Lower lobe of right lung (tissue), 2 donors: ENCODE data around the gene ORC5. TPM values are rescaled to one million over a fixed set of nuclear protein-coding genes. Genes with fewer than 3 reads are reported as not detected.
"Not testable (repeated sequence)": the region's sequence is repeated elsewhere in the genome, so short reads cannot be mapped to it uniquely, and the experiment has no call there.

Experiments used
- ATAC-seq, 2 donors: fragments of 200-7000 bp; cut with Tn5 transposase; one replicate each; pipeline ENCODE4 v1.9.1; 2020 to 2022; ENCODE audit warnings: mild to moderate bottlenecking in 2 of 2, moderate library complexity in 2 of 2
- DNase-seq: peaks from one replicate; pipeline ENCODE4 v3.0.0-alpha.2; 2020
- H3K27ac ChIP-seq: fragments of 200-600 bp; one replicate; pipeline ENCODE4 v1.8.0; 2022
- H3K27me3 ChIP-seq: fragments of 200-600 bp; one replicate; pipeline ENCODE4 v1.8.0; 2022; ENCODE audit warnings: low read depth
- H3K36me3 ChIP-seq: fragments of 200-600 bp; one replicate; pipeline ENCODE4 v1.8.0; 2022; ENCODE audit warnings: mild to moderate bottlenecking
- H3K4me1 ChIP-seq: fragments of 200-600 bp; one replicate; pipeline ENCODE4 v1.8.0; 2022
- H3K4me3 ChIP-seq: fragments of 200-600 bp; one replicate; pipeline ENCODE4 v1.8.0; 2022; ENCODE audit warnings: mild to moderate bottlenecking
- H3K9me3 ChIP-seq: fragments of 200-600 bp; one replicate; pipeline ENCODE4 v1.8.0; 2022
- intact Hi-C: fragments of 100-400 bp; cut with DNase I; formaldehyde crosslinking; loops from one replicate; pipeline ENCODE4 v1.11.0; 2022
- total RNA-seq: library from RNA; stranded (reverse); fragmentation: NEBNext Ultra II Directional; extraction: Animal tissue kit (Norgen Biotek cat#: 25700); gene quantifications from one replicate; pipeline ENCODE4 v1.2.1, GENCODE V29; 2021
- TF ChIP-seq, protein P1 (sequence below): fragments of 200-600 bp; IDR thresholded peaks from one replicate; pipeline ENCODE4 v1.8.0; 2022; ENCODE audit warnings: antibody characterized with exemption, mild to moderate bottlenecking
- donor health status: DM: no; HTN: yes; CAD: no; lungs with severe emphysema.

Gene ORC5
- total RNA-seq, 1 donor from 2014 or later, result 16.0 TPM

- intact Hi-C loops, result no loop called here
- Histone ChIP-seq H3K4me1 (no peaks in the 10 kb centered on the region), H3K36me3 (no peaks in the 10 kb centered on the region), H3K27ac (no peak overlapping the region), H3K4me3 (no peak overlapping the region), H3K9me3 (no peaks in the 10 kb centered on the region), H3K27me3 (peaks cover 4% of the 10 kb centered on the region)
- no peak for ATAC-seq
- no peak for DNase-seq
- TF ChIP-seq, protein P1, sequence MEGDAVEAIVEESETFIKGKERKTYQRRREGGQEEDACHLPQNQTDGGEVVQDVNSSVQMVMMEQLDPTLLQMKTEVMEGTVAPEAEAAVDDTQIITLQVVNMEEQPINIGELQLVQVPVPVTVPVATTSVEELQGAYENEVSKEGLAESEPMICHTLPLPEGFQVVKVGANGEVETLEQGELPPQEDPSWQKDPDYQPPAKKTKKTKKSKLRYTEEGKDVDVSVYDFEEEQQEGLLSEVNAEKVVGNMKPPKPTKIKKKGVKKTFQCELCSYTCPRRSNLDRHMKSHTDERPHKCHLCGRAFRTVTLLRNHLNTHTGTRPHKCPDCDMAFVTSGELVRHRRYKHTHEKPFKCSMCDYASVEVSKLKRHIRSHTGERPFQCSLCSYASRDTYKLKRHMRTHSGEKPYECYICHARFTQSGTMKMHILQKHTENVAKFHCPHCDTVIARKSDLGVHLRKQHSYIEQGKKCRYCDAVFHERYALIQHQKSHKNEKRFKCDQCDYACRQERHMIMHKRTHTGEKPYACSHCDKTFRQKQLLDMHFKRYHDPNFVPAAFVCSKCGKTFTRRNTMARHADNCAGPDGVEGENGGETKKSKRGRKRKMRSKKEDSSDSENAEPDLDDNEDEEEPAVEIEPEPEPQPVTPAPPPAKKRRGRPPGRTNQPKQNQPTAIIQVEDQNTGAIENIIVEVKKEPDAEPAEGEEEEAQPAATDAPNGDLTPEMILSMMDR, result no peak
Measured at GRCh38 chr7:104242638-104243037, 34.8 kb upstream of the ORC5 start.

- TF ChIP-seq, protein P1, result no peak
- intact Hi-C loops, result no loop called here
- no peak for ATAC-seq
Measured at GRCh38 chr7:104241538-104242209, 33.9 kb upstream of the ORC5 start.

DNA sequence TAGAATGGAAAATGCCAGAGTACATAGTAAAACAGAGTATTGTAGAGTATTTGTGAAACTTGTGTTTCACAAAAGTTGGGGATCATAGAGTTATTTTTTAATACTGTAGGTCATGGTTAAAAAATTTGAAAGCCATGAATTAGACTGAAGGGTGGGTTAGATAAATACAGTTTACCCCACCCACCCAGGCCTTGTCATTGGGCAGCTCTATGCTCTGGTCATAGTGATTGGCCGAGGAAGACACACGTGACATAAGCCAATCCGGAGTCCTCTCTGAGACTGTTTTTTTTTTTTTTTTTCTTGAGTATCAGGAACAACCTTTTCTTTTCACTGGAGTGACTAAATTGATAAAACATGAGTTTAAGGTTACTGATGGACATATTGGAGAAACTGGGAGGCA, 33.3 kb upstream of the ORC5 start:
- TF ChIP-seq, protein P1, result no peak
- intact Hi-C loops, result no loop called here
- Histone ChIP-seq H3K36me3 (no peaks in the 10 kb centered on the region), H3K27ac (no peak overlapping the region), H3K4me3 (no peak overlapping the region), H3K9me3 (no peaks in the 10 kb centered on the region), H3K4me1 (no peaks in the 10 kb centered on the region), H3K27me3 (peaks cover 4% of the 10 kb centered on the region)
- ATAC-seq (no peak), DNase-seq (no peak)

More at GRCh38 chr7:104241538-104242209, 33.9 kb upstream of the ORC5 start:
- no peak overlapping the region for H3K4me3 ChIP-seq
- H3K36me3 ChIP-seq, result no peaks in the 10 kb centered on the region
- H3K27me3 ChIP-seq, result peaks cover 4% of the 10 kb centered on the region
- H3K27ac ChIP-seq, result no peak overlapping the region
- H3K9me3 ChIP-seq, result no peaks in the 10 kb centered on the region
- H3K4me1 ChIP-seq, result no peaks in the 10 kb centered on the region
- no peak for DNase-seq

GRCh38 chr7:104240401-104240800, 32.6 kb upstream of the ORC5 start:
- H3K9me3 ChIP-seq, result no peaks in the 10 kb centered on the region
- peaks cover 4% of the 10 kb centered on the region for H3K27me3 ChIP-seq
- no peak for ATAC-seq
- TF ChIP-seq, protein P1, result no peak
- intact Hi-C loops, result no loop called here
- no peaks in the 10 kb centered on the region for H3K36me3 ChIP-seq
- DNase-seq, result no peak
- no peak overlapping the region for H3K4me3 ChIP-seq
- no peaks in the 10 kb centered on the region for H3K4me1 ChIP-seq
- H3K27ac ChIP-seq, result no peak overlapping the region

DNA sequence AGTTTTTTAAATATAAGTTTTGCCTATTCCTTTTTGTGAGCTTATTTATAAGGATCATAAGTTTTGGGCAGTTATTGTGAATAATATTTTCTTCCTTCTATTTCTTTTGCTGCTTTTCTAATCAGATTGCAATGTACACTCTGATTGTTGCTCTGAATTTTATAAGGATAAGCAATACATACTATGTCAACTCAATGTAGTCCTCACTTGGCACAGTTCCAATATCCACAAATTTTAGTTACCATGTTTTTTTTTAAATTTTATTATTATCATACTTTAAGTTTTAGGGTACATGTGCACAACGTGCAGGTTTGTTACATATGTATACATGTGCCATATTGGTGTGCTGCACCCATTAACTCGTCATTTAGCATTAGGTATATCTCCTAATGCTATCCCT, 27.2 kb upstream of the ORC5 start:
- DNase-seq, result not testable (repeated sequence)

More for the DNA sequence above, 27.2 kb upstream of the ORC5 start:
- H3K9me3 ChIP-seq, H3K27ac ChIP-seq, H3K36me3 ChIP-seq, H3K27me3 ChIP-seq, ATAC-seq, H3K4me1 ChIP-seq, H3K4me3 ChIP-seq, intact Hi-C loops: not testable (repeated sequence)
